ENCODE data around the gene SYT7.

- TF ChIP-seq ELK1 (IDR thresholded peaks at IDR 0.05; ENCODE audit: borderline replicate concordance, low read depth, low read length) (no peak), POLR2A (IDR thresholded peaks at IDR 0.05; ENCODE audit: low read depth, low read length) (no peak), RCOR1 (IDR thresholded peaks at IDR 0.05; ENCODE audit: insufficient replicate concordance, low read length) (no peak), CEBPB (IDR thresholded peaks at IDR 0.05; ENCODE audit: low read depth, low read length) (no peak), RAD21 (IDR thresholded peaks at IDR 0.05; ENCODE audit: low read length) (no peak), NFE2L2 (IDR thresholded peaks at IDR 0.05; ENCODE audit: low read depth, low read length) (no peak), RFX5 (IDR thresholded peaks at IDR 0.05; ENCODE audit: low read depth, low read length) (no peak), BHLHE40 (IDR thresholded peaks at IDR 0.05; ENCODE audit: low read depth, low read length) (no peak), SMC3 (IDR thresholded peaks at IDR 0.05; ENCODE audit: low read depth, low read length) (no peak), CHD1 (IDR thresholded peaks at IDR 0.05; ENCODE audit: low read depth, low read length) (no peak)
- TF ChIP-seq, protein P1, sequence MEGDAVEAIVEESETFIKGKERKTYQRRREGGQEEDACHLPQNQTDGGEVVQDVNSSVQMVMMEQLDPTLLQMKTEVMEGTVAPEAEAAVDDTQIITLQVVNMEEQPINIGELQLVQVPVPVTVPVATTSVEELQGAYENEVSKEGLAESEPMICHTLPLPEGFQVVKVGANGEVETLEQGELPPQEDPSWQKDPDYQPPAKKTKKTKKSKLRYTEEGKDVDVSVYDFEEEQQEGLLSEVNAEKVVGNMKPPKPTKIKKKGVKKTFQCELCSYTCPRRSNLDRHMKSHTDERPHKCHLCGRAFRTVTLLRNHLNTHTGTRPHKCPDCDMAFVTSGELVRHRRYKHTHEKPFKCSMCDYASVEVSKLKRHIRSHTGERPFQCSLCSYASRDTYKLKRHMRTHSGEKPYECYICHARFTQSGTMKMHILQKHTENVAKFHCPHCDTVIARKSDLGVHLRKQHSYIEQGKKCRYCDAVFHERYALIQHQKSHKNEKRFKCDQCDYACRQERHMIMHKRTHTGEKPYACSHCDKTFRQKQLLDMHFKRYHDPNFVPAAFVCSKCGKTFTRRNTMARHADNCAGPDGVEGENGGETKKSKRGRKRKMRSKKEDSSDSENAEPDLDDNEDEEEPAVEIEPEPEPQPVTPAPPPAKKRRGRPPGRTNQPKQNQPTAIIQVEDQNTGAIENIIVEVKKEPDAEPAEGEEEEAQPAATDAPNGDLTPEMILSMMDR (conservative IDR thresholded peaks at IDR 0.05; ENCODE audit: low read depth, low read length), result no peak
These were observed 26.5 kb downstream of the SYT7 start for GRCh38 chr11:61554172-61554988.

All from IMR-90 (cell line).